ENCODE measurements around the gene AKAP9.
"Not testable (repeated sequence)": the region's sequence is repeated elsewhere in the genome, so short reads cannot be mapped to it uniquely, and the experiment has no call there.

The AKAP9 gene

GRCh38 chr7:92027128-92027527 is 86.5 kb downstream of the AKAP9 start:
- not testable (repeated sequence) for H3K9ac ChIP-seq (ENCODE audit: low read length); H3K4me3 ChIP-seq (ENCODE audit: low read length); H3K27me3 ChIP-seq (ENCODE audit: control insufficient read depth, insufficient read depth, low read length); H3K4me1 ChIP-seq (ENCODE audit: control insufficient read depth, insufficient read depth, low read length); H3K9me3 ChIP-seq (ENCODE audit: control insufficient read depth, low read length); H3K36me3 ChIP-seq (ENCODE audit: control insufficient read depth, insufficient read depth, low read length)

GRCh38 chr7:92028226-92028625 is 87.6 kb downstream of the AKAP9 start:
- Histone ChIP-seq H3K36me3 (ENCODE audit: control insufficient read depth, insufficient read depth, low read length) (no peaks in the 10 kb centered on the region), H3K9ac (ENCODE audit: low read length) (no peak overlapping the region)

GRCh38 chr7:92028686-92029085 is 88.0 kb downstream of the AKAP9 start:
- no peak overlapping the region for H3K4me3 ChIP-seq (ENCODE audit: low read length)
- H3K36me3 ChIP-seq (ENCODE audit: control insufficient read depth, insufficient read depth, low read length), result no peaks in the 10 kb centered on the region

More at GRCh38 chr7:92028226-92028625, 87.6 kb downstream of the AKAP9 start:
- Histone ChIP-seq H3K4me3 (ENCODE audit: low read length) (no peak overlapping the region), H3K9me3 (ENCODE audit: control insufficient read depth, low read length) (no peaks in the 10 kb centered on the region), H3K27me3 (ENCODE audit: control insufficient read depth, insufficient read depth, low read length) (no peaks in the 10 kb centered on the region), H3K4me1 (ENCODE audit: control insufficient read depth, insufficient read depth, low read length) (no peaks in the 10 kb centered on the region)

GRCh38 chr7:92034116-92034515 is 93.5 kb downstream of the AKAP9 start:
- Histone ChIP-seq H3K4me1 (ENCODE audit: control insufficient read depth, insufficient read depth, low read length) (no peaks in the 10 kb centered on the region), H3K4me3 (ENCODE audit: low read length) (no peak overlapping the region), H3K36me3 (ENCODE audit: control insufficient read depth, insufficient read depth, low read length) (no peaks in the 10 kb centered on the region), H3K27me3 (ENCODE audit: control insufficient read depth, insufficient read depth, low read length) (no peaks in the 10 kb centered on the region), H3K9me3 (ENCODE audit: control insufficient read depth, low read length) (no peaks in the 10 kb centered on the region), H3K9ac (ENCODE audit: low read length) (no peak overlapping the region)

More at GRCh38 chr7:92028686-92029085, 88.0 kb downstream of the AKAP9 start:
- H3K4me1 ChIP-seq (ENCODE audit: control insufficient read depth, insufficient read depth, low read length), result no peaks in the 10 kb centered on the region
- no peaks in the 10 kb centered on the region for H3K27me3 ChIP-seq (ENCODE audit: control insufficient read depth, insufficient read depth, low read length)
- no peak overlapping the region for H3K9ac ChIP-seq (ENCODE audit: low read length)
- H3K9me3 ChIP-seq (ENCODE audit: control insufficient read depth, low read length), result no peaks in the 10 kb centered on the region

- Histone ChIP-seq H3K36me3 (ENCODE audit: control insufficient read depth, insufficient read depth, low read length) (no peaks in the 10 kb centered on the region), H3K27me3 (ENCODE audit: control insufficient read depth, insufficient read depth, low read length) (no peaks in the 10 kb centered on the region), H3K9me3 (ENCODE audit: control insufficient read depth, low read length) (no peaks in the 10 kb centered on the region), H3K4me3 (ENCODE audit: low read length) (no peak overlapping the region), H3K9ac (ENCODE audit: low read length) (no peak overlapping the region), H3K4me1 (ENCODE audit: control insufficient read depth, insufficient read depth, low read length) (peaks cover under 1% of the 10 kb centered on the region)
These were observed 94.9 kb downstream of the AKAP9 start for GRCh38 chr7:92035576-92035975.

GRCh38 chr7:92039900-92040299 is 99.2 kb downstream of the AKAP9 start:
- Histone ChIP-seq H3K27me3 (ENCODE audit: control insufficient read depth, insufficient read depth, low read length) (no peaks in the 10 kb centered on the region), H3K4me1 (ENCODE audit: control insufficient read depth, insufficient read depth, low read length) (peaks cover 10% of the 10 kb centered on the region), H3K9ac (ENCODE audit: low read length) (no peak overlapping the region), H3K36me3 (ENCODE audit: control insufficient read depth, insufficient read depth, low read length) (no peaks in the 10 kb centered on the region), H3K9me3 (ENCODE audit: control insufficient read depth, low read length) (no peaks in the 10 kb centered on the region), H3K4me3 (ENCODE audit: low read length) (no peak overlapping the region)

GRCh38 chr7:92042056-92042737 is 101.5 kb downstream of the AKAP9 start:
- Histone ChIP-seq H3K27me3 (ENCODE audit: control insufficient read depth, insufficient read depth, low read length) (no peaks in the 10 kb centered on the region), H3K36me3 (ENCODE audit: control insufficient read depth, insufficient read depth, low read length) (peaks cover 4% of the 10 kb centered on the region), H3K4me3 (ENCODE audit: low read length) (no peak overlapping the region), H3K9ac (ENCODE audit: low read length) (no peak overlapping the region), H3K9me3 (ENCODE audit: control insufficient read depth, low read length) (no peaks in the 10 kb centered on the region), H3K4me1 (ENCODE audit: control insufficient read depth, insufficient read depth, low read length) (peaks cover 10% of the 10 kb centered on the region)

- H3K36me3 ChIP-seq (ENCODE audit: control insufficient read depth, insufficient read depth, low read length), result peaks cover 4% of the 10 kb centered on the region
- no peak overlapping the region for H3K9ac ChIP-seq (ENCODE audit: low read length)
- H3K9me3 ChIP-seq (ENCODE audit: control insufficient read depth, low read length), result no peaks in the 10 kb centered on the region
- H3K4me3 ChIP-seq (ENCODE audit: low read length), result no peak overlapping the region
- H3K4me1 ChIP-seq (ENCODE audit: control insufficient read depth, insufficient read depth, low read length), result peaks cover 10% of the 10 kb centered on the region
- H3K27me3 ChIP-seq (ENCODE audit: control insufficient read depth, insufficient read depth, low read length), result no peaks in the 10 kb centered on the region
These were observed 102.4 kb downstream of the AKAP9 start for GRCh38 chr7:92043098-92043497.

- Histone ChIP-seq H3K36me3 (ENCODE audit: control insufficient read depth, insufficient read depth, low read length) (peaks cover 5% of the 10 kb centered on the region), H3K4me1 (ENCODE audit: control insufficient read depth, insufficient read depth, low read length) (peaks cover 10% of the 10 kb centered on the region), H3K9ac (ENCODE audit: low read length) (no peak overlapping the region), H3K27me3 (ENCODE audit: control insufficient read depth, insufficient read depth, low read length) (no peaks in the 10 kb centered on the region), H3K9me3 (ENCODE audit: control insufficient read depth, low read length) (no peaks in the 10 kb centered on the region), H3K4me3 (ENCODE audit: low read length) (no peak overlapping the region)
These were observed 103.0 kb downstream of the AKAP9 start for GRCh38 chr7:92043637-92044036.

- no peak overlapping the region for H3K9ac ChIP-seq (ENCODE audit: low read length)
- no peak overlapping the region for H3K4me3 ChIP-seq (ENCODE audit: low read length)
- H3K4me1 ChIP-seq (ENCODE audit: control insufficient read depth, insufficient read depth, low read length), result peaks cover 10% of the 10 kb centered on the region
- H3K36me3 ChIP-seq (ENCODE audit: control insufficient read depth, insufficient read depth, low read length), result peaks cover 8% of the 10 kb centered on the region
- H3K9me3 ChIP-seq (ENCODE audit: control insufficient read depth, low read length), result no peaks in the 10 kb centered on the region
- H3K27me3 ChIP-seq (ENCODE audit: control insufficient read depth, insufficient read depth, low read length), result no peaks in the 10 kb centered on the region
These were observed 103.5 kb downstream of the AKAP9 start for GRCh38 chr7:92044148-92044547.

GRCh38 chr7:92044940-92045339 is 104.3 kb downstream of the AKAP9 start:
- H3K9ac ChIP-seq (ENCODE audit: low read length), result no peak overlapping the region
- no peaks in the 10 kb centered on the region for H3K9me3 ChIP-seq (ENCODE audit: control insufficient read depth, low read length)
- H3K36me3 ChIP-seq (ENCODE audit: control insufficient read depth, insufficient read depth, low read length), result peaks cover 8% of the 10 kb centered on the region
- no peaks in the 10 kb centered on the region for H3K27me3 ChIP-seq (ENCODE audit: control insufficient read depth, insufficient read depth, low read length)
- H3K4me3 ChIP-seq (ENCODE audit: low read length), result no peak overlapping the region
- H3K4me1 ChIP-seq (ENCODE audit: control insufficient read depth, insufficient read depth, low read length), result peaks cover 10% of the 10 kb centered on the region

- Histone ChIP-seq H3K4me3 (ENCODE audit: low read length) (no peak overlapping the region), H3K36me3 (ENCODE audit: control insufficient read depth, insufficient read depth, low read length) (peaks cover 4% of the 10 kb centered on the region), H3K9ac (ENCODE audit: low read length) (no peak overlapping the region), H3K4me1 (ENCODE audit: control insufficient read depth, insufficient read depth, low read length) (peaks cover 5% of the 10 kb centered on the region), H3K9me3 (ENCODE audit: control insufficient read depth, low read length) (no peaks in the 10 kb centered on the region), H3K27me3 (ENCODE audit: control insufficient read depth, insufficient read depth, low read length) (no peaks in the 10 kb centered on the region)
These were observed 111.0 kb downstream of the AKAP9 start for GRCh38 chr7:92051655-92052054.

- H3K9me3 ChIP-seq (ENCODE audit: control insufficient read depth, low read length), result no peaks in the 10 kb centered on the region
- H3K4me1 ChIP-seq (ENCODE audit: control insufficient read depth, insufficient read depth, low read length), result peaks cover 5% of the 10 kb centered on the region
- H3K36me3 ChIP-seq (ENCODE audit: control insufficient read depth, insufficient read depth, low read length), result peaks cover 4% of the 10 kb centered on the region
- no peak overlapping the region for H3K4me3 ChIP-seq (ENCODE audit: low read length)
- H3K9ac ChIP-seq (ENCODE audit: low read length), result no peak overlapping the region
- no peaks in the 10 kb centered on the region for H3K27me3 ChIP-seq (ENCODE audit: control insufficient read depth, insufficient read depth, low read length)
These were observed 111.5 kb downstream of the AKAP9 start for GRCh38 chr7:92052159-92052558.

Measured in mucosa of stomach (tissue), 1 donor.